Esophagus muscularis mucosa (tissue), 4 donors: ENCODE results near the gene ATP10A. TPM values are rescaled to one million over a fixed set of nuclear protein-coding genes. Genes with fewer than 3 reads are reported as not detected.
"Not testable (repeated sequence)": the region's sequence is repeated elsewhere in the genome, so short reads cannot be mapped to it uniquely, and the experiment has no call there.

ENCODE experiments used
- DNase-seq: peaks from one replicate; pipeline ENCODE4 v3.0.0-alpha.2; 2017; ENCODE audit errors: extremely low spot score
- H3K27ac ChIP-seq, 4 donors: fragments of 200-600 bp; sonication (generic); replicated peaks in 1 of 4; 1 replicate in 3 of 4; 2 replicates in 1 of 4; pipeline ENCODE4 v1.5.1; 2016 to 2019; ENCODE audit warnings: mild to moderate bottlenecking in 1 of 4
- H3K27me3 ChIP-seq, 4 donors: fragments of 200-600 bp; sonication (generic); one replicate each; pipeline versions ENCODE4 v1.5.1 to v1.6.0; 2016 to 2019
- H3K36me3 ChIP-seq, 4 donors: fragments of 200-600 bp; sonication (generic); one replicate each; pipeline ENCODE4 v1.5.1; 2016 to 2019
- H3K4me1 ChIP-seq, 4 donors: fragments of 200-600 bp; sonication (generic); one replicate each; pipeline ENCODE4 v1.5.1; 2016 to 2019
- H3K4me3 ChIP-seq, 4 donors: fragments of 200-600 bp; sonication (generic); 1 replicate in 2 of 4; 2 replicates in 2 of 4; pipeline ENCODE4 v1.5.1; 2016 to 2019; ENCODE audit warnings: mild to moderate bottlenecking in 4 of 4, moderate library complexity in 1 of 4
- H3K9me3 ChIP-seq, 4 donors: fragments of 200-600 bp; sonication (generic); 1 replicate in 3 of 4; 2 replicates in 1 of 4; pipeline ENCODE4 v1.5.1; 2016 to 2019
- EP300 ChIP-seq: sonication (generic); formaldehyde crosslinking; IDR thresholded peaks from one replicate; pipeline ENCODE4 v1.6.1; 2017; ENCODE audit warnings: antibody characterized with exemption
- POLR2A ChIP-seq: fragments of 450-650 bp; IDR thresholded peaks from one replicate; pipeline ENCODE4 v1.6.1; 2017; ENCODE audit warnings: antibody characterized with exemption, moderate library complexity, mild to moderate bottlenecking, low read depth
- POLR2AphosphoS5 ChIP-seq, 2 donors: sonication (generic); formaldehyde crosslinking; IDR thresholded peaks; one replicate each; pipeline ENCODE4 v1.6.1; 2017; ENCODE audit warnings: antibody characterized with exemption in 2 of 2
- WGBS: methylation state at CpG from one replicate; pipeline ENCODE4 v1.1.5; 2018; 5-methylcytosine and 5-hydroxymethylcytosine counted together
- intact Hi-C: fragments of 100-400 bp; cut with DNase I; formaldehyde crosslinking; loops from one replicate; pipeline ENCODE4 v1.15.1; 2023
- total RNA-seq, 4 donors: library from RNA; depleted of rRNA; stranded (reverse); fragments of >200 nt; gene quantifications; one replicate each; pipeline versions ENCODE4 v1.1.0 to v1.2.1, GENCODE V29; 2016
- TF ChIP-seq, protein P1 (sequence below), 3 experiments: fragments of 200-600 bp in 2 of 3; fragments of 450-650 bp in 1 of 3; sonication (generic) in 2 of 3; IDR thresholded peaks; one replicate each; pipeline ENCODE4 v1.5.1; 2017 to 2019; ENCODE audit warnings: antibody characterized with exemption in 3 of 3, mild to moderate bottlenecking in 2 of 3, moderate library complexity in 1 of 3

ATP10A gene
- total RNA-seq, 4 donors from 2014 or later = 23.9 to 51.9 (median 32.6) TPM

GRCh38 chr15:25763331-25763751, 99.8 kb downstream of the ATP10A start:
- H3K27ac ChIP-seq = no peak overlapping the region
- intact Hi-C loops = no loop called here
- WGBS = 57% methylated on average over 4 of the region's 4 CpGs
- peaks cover 0 to 30% (median 26%) of the 10 kb centered on the region in 4 donors for H3K4me1 ChIP-seq
- H3K4me3 ChIP-seq = no peak overlapping the region
- TF ChIP-seq POLR2AphosphoS5 (IDR thresholded peaks at IDR 0.05) (no peak), EP300 (no peak), POLR2A (no peak)
- TF ChIP-seq, protein P1, sequence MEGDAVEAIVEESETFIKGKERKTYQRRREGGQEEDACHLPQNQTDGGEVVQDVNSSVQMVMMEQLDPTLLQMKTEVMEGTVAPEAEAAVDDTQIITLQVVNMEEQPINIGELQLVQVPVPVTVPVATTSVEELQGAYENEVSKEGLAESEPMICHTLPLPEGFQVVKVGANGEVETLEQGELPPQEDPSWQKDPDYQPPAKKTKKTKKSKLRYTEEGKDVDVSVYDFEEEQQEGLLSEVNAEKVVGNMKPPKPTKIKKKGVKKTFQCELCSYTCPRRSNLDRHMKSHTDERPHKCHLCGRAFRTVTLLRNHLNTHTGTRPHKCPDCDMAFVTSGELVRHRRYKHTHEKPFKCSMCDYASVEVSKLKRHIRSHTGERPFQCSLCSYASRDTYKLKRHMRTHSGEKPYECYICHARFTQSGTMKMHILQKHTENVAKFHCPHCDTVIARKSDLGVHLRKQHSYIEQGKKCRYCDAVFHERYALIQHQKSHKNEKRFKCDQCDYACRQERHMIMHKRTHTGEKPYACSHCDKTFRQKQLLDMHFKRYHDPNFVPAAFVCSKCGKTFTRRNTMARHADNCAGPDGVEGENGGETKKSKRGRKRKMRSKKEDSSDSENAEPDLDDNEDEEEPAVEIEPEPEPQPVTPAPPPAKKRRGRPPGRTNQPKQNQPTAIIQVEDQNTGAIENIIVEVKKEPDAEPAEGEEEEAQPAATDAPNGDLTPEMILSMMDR (IDR thresholded peaks at IDR 0.05) = no peak
- DNase-seq = no peak
- H3K36me3 ChIP-seq = peaks cover 0 to 25% (median 6%) of the 10 kb centered on the region in 4 donors
- no peaks in the 10 kb centered on the region for H3K27me3 ChIP-seq
- no peaks in the 10 kb centered on the region for H3K9me3 ChIP-seq

DNA sequence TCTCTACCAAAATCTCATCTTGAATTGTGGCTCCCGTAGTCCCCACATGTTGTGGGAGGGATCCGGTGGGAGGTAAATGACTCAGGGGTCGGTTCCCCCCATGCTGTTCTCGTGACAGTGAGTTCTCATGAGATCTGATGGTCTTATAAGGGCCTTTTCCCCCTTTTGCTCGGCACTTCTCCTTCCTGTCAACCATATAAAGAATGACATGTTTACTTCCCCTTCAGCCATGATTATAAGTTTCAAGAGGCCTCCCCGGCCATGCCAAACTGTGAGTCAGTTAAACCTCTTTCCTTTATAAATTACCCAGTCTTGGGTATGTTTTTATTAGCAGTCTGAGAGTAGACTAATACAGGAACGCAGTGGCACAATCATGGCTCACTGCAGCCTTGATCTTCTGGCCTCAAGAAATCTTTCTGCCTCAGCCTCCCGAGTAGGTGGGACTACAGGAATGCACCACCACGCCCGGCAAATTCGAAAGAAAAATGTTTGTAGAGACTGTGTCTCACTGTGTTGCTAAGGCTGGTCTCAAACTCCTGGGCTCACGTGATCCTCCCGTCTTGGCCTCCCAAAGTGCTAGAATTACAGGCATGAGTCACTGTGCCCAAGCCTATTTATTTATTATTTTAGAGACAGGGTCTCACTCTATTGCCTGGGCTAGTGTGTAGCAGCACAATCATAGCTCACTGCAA, 101.0 kb downstream of the ATP10A start:
- intact Hi-C loops = no loop called here
- Histone ChIP-seq H3K4me1 (peaks cover 0 to 30% (median 26%) of the 10 kb centered on the region in 4 donors), H3K36me3 (peaks cover 0 to 16% (median 2%) of the 10 kb centered on the region in 4 donors), H3K4me3 (no peak overlapping the region), H3K27ac (peak overlapping the region in 1 of 4 donors; percentile 20), H3K9me3 (no peaks in the 10 kb centered on the region), H3K27me3 (no peaks in the 10 kb centered on the region)
- DNase-seq = peak; percentile 90
- no peak for TF ChIP-seq EP300
- TF ChIP-seq POLR2A = no peak
- TF ChIP-seq, protein P1 (IDR thresholded peaks at IDR 0.05) = no peak
- TF ChIP-seq POLR2AphosphoS5 (IDR thresholded peaks at IDR 0.05) = no peak
- WGBS = 68% methylated on average over 13 of the region's 13 CpGs

DNA sequence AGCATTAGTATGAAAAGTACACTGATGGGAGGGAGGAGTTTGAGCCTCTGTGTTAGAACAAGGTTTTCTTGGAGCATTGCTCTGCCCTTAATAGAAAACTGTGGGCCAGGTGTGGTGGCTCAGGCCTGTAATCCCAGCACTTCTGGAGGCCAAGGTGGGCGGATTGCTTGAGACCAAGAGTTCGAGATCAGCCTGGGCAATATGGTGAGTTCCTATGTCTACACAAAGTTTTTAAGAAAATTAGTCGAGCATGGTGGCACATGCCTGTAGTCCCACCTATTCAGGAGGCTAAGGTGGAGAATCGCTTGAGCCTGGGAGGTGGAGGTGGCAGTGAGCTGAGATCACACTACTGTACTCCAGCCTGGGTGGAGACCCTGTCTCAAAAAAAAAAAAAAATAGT, 103.7 kb downstream of the ATP10A start:
- H3K36me3 ChIP-seq = peaks cover 0 to 2% (median 0%) of the 10 kb centered on the region in 4 donors
- intact Hi-C loops = no loop called here
- 94% methylated on average over 4 of the region's 4 CpGs for WGBS
- peaks cover 0 to 47% (median 31%) of the 10 kb centered on the region in 4 donors for H3K4me1 ChIP-seq
- no peaks in the 10 kb centered on the region for H3K9me3 ChIP-seq
- TF ChIP-seq, protein P1 (IDR thresholded peaks at IDR 0.05) = no peak
- TF ChIP-seq POLR2A (no peak), EP300 (no peak)
- no peak overlapping the region for H3K27ac ChIP-seq
- no peak overlapping the region for H3K4me3 ChIP-seq
- H3K27me3 ChIP-seq = no peaks in the 10 kb centered on the region
- DNase-seq = peak; percentile 91

GRCh38 chr15:25758612-25759011, 104.5 kb downstream of the ATP10A start:
- H3K4me3 ChIP-seq, H3K27me3 ChIP-seq, intact Hi-C loops, H3K36me3 ChIP-seq, H3K27ac ChIP-seq, H3K9me3 ChIP-seq, DNase-seq: not testable (repeated sequence)
- 94% methylated on average over 11 of the region's 11 CpGs for WGBS
- H3K4me1 ChIP-seq = peaks cover 0 to 47% (median 31%) of the 10 kb centered on the region in 4 donors

GRCh38 chr15:25743548-25744275, 119.4 kb downstream of the ATP10A start:
- TF ChIP-seq, protein P1 (IDR thresholded peaks at IDR 0.05) = no peak
- TF ChIP-seq EP300 = no peak
- TF ChIP-seq POLR2A = no peak
- TF ChIP-seq POLR2AphosphoS5 (IDR thresholded peaks at IDR 0.05) = no peak
- Histone ChIP-seq H3K36me3 (no peaks in the 10 kb centered on the region), H3K4me3 (no peak overlapping the region), H3K27me3 (peaks cover 0 to 4% (median 0%) of the 10 kb centered on the region in 4 donors), H3K27ac (peak overlapping the region; percentile 23 to 54 (median 34)), H3K4me1 (peaks cover 4 to 42% (median 37%) of the 10 kb centered on the region in 4 donors), H3K9me3 (no peaks in the 10 kb centered on the region)
- intact Hi-C loops = loop anchor here (5.0 kb wide), 1 partner anchor 34 kb away; no protein-coding TSS in a partner anchor
- DNase-seq = peak; percentile 88
- whole genome bisulfite sequencing = 75% methylated on average over 10 of the region's 10 CpGs
